Epithelial cell of proximal tubule (primary cell): Measurements from ENCODE around the gene PPP1R14B. TPM values are rescaled to one million over a fixed set of nuclear protein-coding genes. Genes with fewer than 3 reads are reported as not detected.

Experiments
- DNase-seq: peaks from one replicate; pipeline ENCODE4 v3.0.0-alpha.2; 2011; ENCODE audit warnings: low read depth
- H3K4me3 ChIP-seq: 2 replicates; pipeline ENCODE4 v1.5.1; 2011; ENCODE audit warnings: low read depth, mild to moderate bottlenecking, low read length
- CTCF ChIP-seq: conservative IDR thresholded peaks from 2 replicates; pipeline ENCODE4 v1.5.1; 2012; ENCODE audit warnings: low read depth, mild to moderate bottlenecking, low read length
- total RNA-seq: library from RNA; depleted of rRNA; stranded (reverse); fragments of >200 nt; gene quantifications from 2 replicates; pipeline ENCODE4 v1.2.3, GENCODE V29; 2015

Gene PPP1R14B
- total RNA-seq, 1 donor from 2014 or later: 674 TPM

GRCh38 chr11:64198511-64198910 is 48.2 kb downstream of the PPP1R14B start:
- no peak overlapping the region for H3K4me3 ChIP-seq
- no peak for DNase-seq
- no peak for TF ChIP-seq CTCF

DNA sequence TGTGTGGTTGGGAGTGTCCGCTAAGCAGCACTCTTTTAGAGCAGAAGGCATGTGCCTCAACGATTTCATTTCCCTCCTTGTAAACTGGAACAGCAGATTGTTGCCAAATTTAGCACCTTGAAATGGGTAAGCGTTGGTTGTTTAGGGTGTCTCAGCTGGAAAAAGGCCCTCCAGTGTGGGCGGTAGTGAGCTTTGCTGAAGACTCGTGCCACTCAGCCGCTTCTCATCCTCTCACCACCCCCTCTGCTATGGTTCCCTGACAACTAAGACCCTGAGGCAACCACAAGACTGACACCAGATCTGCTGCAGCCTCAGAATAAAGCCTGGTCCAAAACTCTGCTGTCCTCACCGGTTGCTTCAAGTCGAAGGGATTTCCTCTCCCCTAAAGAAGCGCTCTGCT is 50.1 kb downstream of the PPP1R14B start:
- TF ChIP-seq CTCF: no peak
- DNase-seq: no peak
- no peak overlapping the region for H3K4me3 ChIP-seq

Other genes with a start within 250 kb of the PPP1R14B start
- gene FLRT1, start 211.0 kb downstream of the PPP1R14B start, total RNA-seq: not detected in 2 replicates
- gene MACROD1, start 80.8 kb downstream of the PPP1R14B start, total RNA-seq: 18.7 and 27.8 TPM in 2 replicates
- 275 and 315 TPM in 2 replicates for gene STIP1, start 60.8 kb downstream of the PPP1R14B start, total RNA-seq
- 0.29 and 2.8 TPM in 2 replicates for gene FERMT3, start 40.2 kb downstream of the PPP1R14B start, total RNA-seq
- gene TRPT1, start 20.8 kb downstream of the PPP1R14B start, total RNA-seq: 63.3 and 98.1 TPM in 2 replicates
- 69.2 and 91.9 TPM in 2 replicates for gene NUDT22, start 20.7 kb downstream of the PPP1R14B start, total RNA-seq
- gene DNAJC4, start 16.4 kb downstream of the PPP1R14B start, total RNA-seq: 12.5 and 17.6 TPM in 2 replicates
- 15.6 and 25.7 TPM in 2 replicates for gene VEGFB, start 12.4 kb downstream of the PPP1R14B start, total RNA-seq
- 72.6 and 184 TPM in 2 replicates for gene FKBP2, start 5.8 kb downstream of the PPP1R14B start, total RNA-seq
- 42.8 and 43.5 TPM in 2 replicates for gene PLCB3, start 4.6 kb upstream of the PPP1R14B start, total RNA-seq
- 113 and 156 TPM in 2 replicates for gene BAD, start 37.7 kb upstream of the PPP1R14B start, total RNA-seq
- 16.3 and 24.8 TPM in 2 replicates for gene GPR137, start 38.9 kb upstream of the PPP1R14B start, total RNA-seq
- gene KCNK4, start 44.4 kb upstream of the PPP1R14B start, total RNA-seq: 0.51 TPM in 1 of 2 replicates, not detected in the other
- not detected in 2 replicates for gene CATSPERZ, start 53.4 kb upstream of the PPP1R14B start, total RNA-seq
- gene ESRRA, start 58.6 kb upstream of the PPP1R14B start, total RNA-seq: 47.2 and 61.9 TPM in 2 replicates
- 359 and 470 TPM in 2 replicates for gene TRMT112, start 70.6 kb upstream of the PPP1R14B start, total RNA-seq
- gene PRDX5, start 71.2 kb upstream of the PPP1R14B start, total RNA-seq: 284 and 357 TPM in 2 replicates
- 2.5 and 4.8 TPM in 2 replicates for gene CCDC88B, start 93.3 kb upstream of the PPP1R14B start, total RNA-seq
- 37.1 and 69.9 TPM in 2 replicates for gene RPS6KA4, start 112.2 kb upstream of the PPP1R14B start, total RNA-seq